ENCODE data around the gene FAM114A1.
A peak's percentile ranks its signal among the peaks of the same experiment; 100 is the strongest.

Gene FAM114A1

GRCh38 chr4:38867478-38868058, at the start of gene FAM114A1:
Gene FAM114A1 (plus strand): TSS chr4:38867806. CDS start chr4:38878079, 10,273 bp downstream.
- DNase-seq (ENCODE audit: low read depth): peak; percentile 64

- no peak for DNase-seq (ENCODE audit: low read depth)
These were observed 49.1 kb upstream of the FAM114A1 start for GRCh38 chr4:38818441-38818976.

GRCh38 chr4:38819569-38819968, 48.0 kb upstream of the FAM114A1 start:
- DNase-seq (ENCODE audit: low read depth): peak; percentile 36

GRCh38 chr4:38820329-38821061, 47.1 kb upstream of the FAM114A1 start:
- DNase-seq (ENCODE audit: low read depth): no peak

GRCh38 chr4:38821739-38822138, 45.9 kb upstream of the FAM114A1 start:
- peak; percentile 79 for DNase-seq (ENCODE audit: low read depth)

GRCh38 chr4:38822748-38823303, 44.8 kb upstream of the FAM114A1 start:
- no peak for DNase-seq (ENCODE audit: low read depth)

GRCh38 chr4:38823766-38824165, 43.8 kb upstream of the FAM114A1 start:
- no peak for DNase-seq (ENCODE audit: low read depth)

- no peak for DNase-seq (ENCODE audit: low read depth)
These were observed 38.4 kb upstream of the FAM114A1 start for GRCh38 chr4:38829237-38829636.

GRCh38 chr4:38831653-38832052, 36.0 kb upstream of the FAM114A1 start:
- peak; percentile 32 for DNase-seq (ENCODE audit: low read depth)

- no peak for DNase-seq (ENCODE audit: low read depth)
These were observed 35.4 kb upstream of the FAM114A1 start for GRCh38 chr4:38832206-38832605.

- no peak for DNase-seq (ENCODE audit: low read depth)
These were observed 34.7 kb upstream of the FAM114A1 start for GRCh38 chr4:38832624-38833528.

- DNase-seq (ENCODE audit: low read depth): no peak
These were observed 33.0 kb upstream of the FAM114A1 start for GRCh38 chr4:38834570-38834969.

GRCh38 chr4:38837334-38837733, 30.3 kb upstream of the FAM114A1 start:
- DNase-seq (ENCODE audit: low read depth): no peak

GRCh38 chr4:38837849-38838248, 29.8 kb upstream of the FAM114A1 start:
- DNase-seq (ENCODE audit: low read depth): peak; percentile 47

- no peak for DNase-seq (ENCODE audit: low read depth)
These were observed 24.6 kb upstream of the FAM114A1 start for GRCh38 chr4:38842994-38843393.

GRCh38 chr4:38846015-38846414, 21.6 kb upstream of the FAM114A1 start:
- DNase-seq (ENCODE audit: low read depth): peak; percentile 38

GRCh38 chr4:38855466-38855865, 12.1 kb upstream of the FAM114A1 start:
- no peak for DNase-seq (ENCODE audit: low read depth)

- DNase-seq (ENCODE audit: low read depth): no peak
These were observed 11.6 kb upstream of the FAM114A1 start for GRCh38 chr4:38856046-38856445.

- peak; percentile 62 for DNase-seq (ENCODE audit: low read depth)
These were observed 10.9 kb upstream of the FAM114A1 start, which contains the start of gene TLR6 for GRCh38 chr4:38856524-38857337. Gene TLR6 (minus strand): TSS chr4:38856817. CDS start chr4:38829473, 27,344 bp downstream.

GRCh38 chr4:38857354-38858096, 10.1 kb upstream of the FAM114A1 start:
- DNase-seq (ENCODE audit: low read depth): peak; percentile 91

- no peak for DNase-seq (ENCODE audit: low read depth)
These were observed 9.5 kb upstream of the FAM114A1 start for GRCh38 chr4:38858097-38858420.

Measured in amniotic epithelial cell (primary cell).